ENCODE measurements around the gene BTNL8. TPM values are rescaled to one million over a fixed set of nuclear protein-coding genes. Genes with fewer than 3 reads are reported as not detected.

BTNL8 gene
- total and polyA plus RNA-seq, 2 of the 13 experiments (the other 11 are each of a cell fraction or from before 2014, with no cell fraction given): not detected

GRCh38 chr5:180977852-180978251, 78.9 kb downstream of the BTNL8 start (continued):
- TF ChIP-seq KIAA2018 (CRISPR knock-in tag; IDR thresholded peaks at IDR 0.05; ENCODE audit: borderline replicate concordance) (no peak), ATRX (CRISPR knock-in tag; IDR thresholded peaks at IDR 0.05; ENCODE audit: borderline replicate concordance) (no peak), ZNF768 (CRISPR knock-in tag; IDR thresholded peaks at IDR 0.05) (no peak), NR3C1 (CRISPR knock-in tag; IDR thresholded peaks at IDR 0.05) (no peak)
- TF ChIP-seq, protein P1, sequence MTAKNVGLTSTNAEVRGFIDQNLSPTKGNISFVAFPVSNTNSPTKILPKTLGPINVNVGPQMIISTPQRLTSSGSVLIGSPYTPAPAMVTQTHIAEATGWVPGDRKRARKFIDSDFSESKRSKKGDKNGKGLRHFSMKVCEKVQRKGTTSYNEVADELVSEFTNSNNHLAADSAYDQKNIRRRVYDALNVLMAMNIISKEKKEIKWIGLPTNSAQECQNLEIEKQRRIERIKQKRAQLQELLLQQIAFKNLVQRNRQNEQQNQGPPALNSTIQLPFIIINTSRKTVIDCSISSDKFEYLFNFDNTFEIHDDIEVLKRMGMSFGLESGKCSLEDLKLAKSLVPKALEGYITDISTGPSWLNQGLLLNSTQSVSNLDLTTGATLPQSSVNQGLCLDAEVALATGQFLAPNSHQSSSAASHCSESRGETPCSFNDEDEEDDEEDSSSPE (CRISPR knock-in tag; IDR thresholded peaks at IDR 0.05): no peak
- TF ChIP-seq, protein P2, sequence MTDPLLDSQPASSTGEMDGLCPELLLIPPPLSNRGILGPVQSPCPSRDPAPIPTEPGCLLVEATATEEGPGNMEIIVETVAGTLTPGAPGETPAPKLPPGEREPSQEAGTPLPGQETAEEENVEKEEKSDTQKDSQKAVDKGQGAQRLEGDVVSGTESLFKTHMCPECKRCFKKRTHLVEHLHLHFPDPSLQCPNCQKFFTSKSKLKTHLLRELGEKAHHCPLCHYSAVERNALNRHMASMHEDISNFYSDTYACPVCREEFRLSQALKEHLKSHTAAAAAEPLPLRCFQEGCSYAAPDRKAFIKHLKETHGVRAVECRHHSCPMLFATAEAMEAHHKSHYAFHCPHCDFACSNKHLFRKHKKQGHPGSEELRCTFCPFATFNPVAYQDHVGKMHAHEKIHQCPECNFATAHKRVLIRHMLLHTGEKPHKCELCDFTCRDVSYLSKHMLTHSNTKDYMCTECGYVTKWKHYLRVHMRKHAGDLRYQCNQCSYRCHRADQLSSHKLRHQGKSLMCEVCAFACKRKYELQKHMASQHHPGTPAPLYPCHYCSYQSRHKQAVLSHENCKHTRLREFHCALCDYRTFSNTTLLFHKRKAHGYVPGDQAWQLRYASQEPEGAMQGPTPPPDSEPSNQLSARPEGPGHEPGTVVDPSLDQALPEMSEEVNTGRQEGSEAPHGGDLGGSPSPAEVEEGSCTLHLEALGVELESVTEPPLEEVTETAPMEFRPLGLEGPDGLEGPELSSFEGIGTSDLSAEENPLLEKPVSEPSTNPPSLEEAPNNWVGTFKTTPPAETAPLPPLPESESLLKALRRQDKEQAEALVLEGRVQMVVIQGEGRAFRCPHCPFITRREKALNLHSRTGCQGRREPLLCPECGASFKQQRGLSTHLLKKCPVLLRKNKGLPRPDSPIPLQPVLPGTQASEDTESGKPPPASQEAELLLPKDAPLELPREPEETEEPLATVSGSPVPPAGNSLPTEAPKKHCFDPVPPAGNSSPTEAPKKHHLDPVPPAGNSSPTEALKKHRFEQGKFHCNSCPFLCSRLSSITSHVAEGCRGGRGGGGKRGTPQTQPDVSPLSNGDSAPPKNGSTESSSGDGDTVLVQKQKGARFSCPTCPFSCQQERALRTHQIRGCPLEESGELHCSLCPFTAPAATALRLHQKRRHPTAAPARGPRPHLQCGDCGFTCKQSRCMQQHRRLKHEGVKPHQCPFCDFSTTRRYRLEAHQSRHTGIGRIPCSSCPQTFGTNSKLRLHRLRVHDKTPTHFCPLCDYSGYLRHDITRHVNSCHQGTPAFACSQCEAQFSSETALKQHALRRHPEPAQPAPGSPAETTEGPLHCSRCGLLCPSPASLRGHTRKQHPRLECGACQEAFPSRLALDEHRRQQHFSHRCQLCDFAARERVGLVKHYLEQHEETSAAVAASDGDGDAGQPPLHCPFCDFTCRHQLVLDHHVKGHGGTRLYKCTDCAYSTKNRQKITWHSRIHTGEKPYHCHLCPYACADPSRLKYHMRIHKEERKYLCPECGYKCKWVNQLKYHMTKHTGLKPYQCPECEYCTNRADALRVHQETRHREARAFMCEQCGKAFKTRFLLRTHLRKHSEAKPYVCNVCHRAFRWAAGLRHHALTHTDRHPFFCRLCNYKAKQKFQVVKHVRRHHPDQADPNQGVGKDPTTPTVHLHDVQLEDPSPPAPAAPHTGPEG (CRISPR knock-in tag; IDR thresholded peaks at IDR 0.05): no peak

All from HepG2 (cell line).